Psoas muscle (tissue), 8 donors: ENCODE results near the gene FAM149B1. TPM values are rescaled to one million over a fixed set of nuclear protein-coding genes. Genes with fewer than 3 reads are reported as not detected.

Experiments
- ATAC-seq, 4 donors: fragments of 200-7000 bp; cut with Tn5 transposase; one replicate each; pipeline ENCODE4 v1.9.1; 2020; ENCODE audit warnings: moderate library complexity in 3 of 4, mild to moderate bottlenecking in 2 of 4
- DNase-seq, 2 donors: peaks; one replicate each; pipeline ENCODE4 v3.0.0-alpha.2; 2020
- H3K27ac ChIP-seq: fragments of 200-600 bp; one replicate; pipeline ENCODE4 v1.8.0; 2022
- H3K27me3 ChIP-seq, 3 donors: fragments of 200-600 bp in 1 of 3; one replicate each; pipeline versions ENCODE4 v1.6.1 to v1.8.0; 2013 to 2022; ENCODE audit warnings: low read length in 2 of 3, mild to moderate bottlenecking in 2 of 3, moderate library complexity in 1 of 3; ENCODE audit not compliant: insufficient read depth in 3 of 3
- H3K36me3 ChIP-seq, 2 donors: fragments of 200-600 bp in 1 of 2; one replicate each; pipeline versions ENCODE4 v1.6.1 to v1.8.0; 2013 to 2022; ENCODE audit warnings: low read depth in 1 of 2, mild to moderate bottlenecking in 1 of 2, moderate library complexity in 1 of 2; ENCODE audit not compliant: insufficient read depth in 1 of 2
- H3K4me1 ChIP-seq: fragments of 200-600 bp; one replicate; pipeline ENCODE4 v1.8.0; 2022
- H3K4me3 ChIP-seq: fragments of 200-600 bp; one replicate; pipeline ENCODE4 v1.8.0; 2022; ENCODE audit warnings: mild to moderate bottlenecking
- H3K9me3 ChIP-seq: fragments of 200-600 bp; one replicate; pipeline ENCODE4 v1.8.0; 2022
- WGBS, 3 donors: extraction: QIAGEN DNeasy Blood & Tissue Kit; methylation state at CpG; one replicate each; pipeline versions ENCODE4 v1.1.6 to v1.1.7; 2013; 5-methylcytosine and 5-hydroxymethylcytosine counted together
- intact Hi-C, 2 donors: fragments of 100-400 bp; cut with DNase I; formaldehyde crosslinking; loops; one replicate each; pipeline versions ENCODE4 v1.11.0 to v1.14.2; 2022
- polyA plus RNA-seq, 3 donors: library from polyadenylated mRNA; stranded (reverse); fragments of 200-250 nt; gene quantifications; one replicate each; pipeline ENCODE4 v1.2.3, GENCODE V29; 2013
- total RNA-seq, 4 donors: library from RNA; stranded (reverse); fragmentation: NEBNext Ultra II Directional in 2 of 4; extraction: Animal tissue kit (Norgen Biotek cat#: 25700) in 2 of 4; gene quantifications; one replicate each; pipeline versions ENCODE4 v1.2.1 to v1.2.4, GENCODE V29; 2021 to 2023
- TF ChIP-seq, protein P1 (sequence below): fragments of 200-600 bp; IDR thresholded peaks from one replicate; pipeline ENCODE4 v1.8.0; 2022; ENCODE audit warnings: antibody characterized with exemption
- donor health status: healthy with polysubstance abuse.
- donor health status: DM: no; HTN: no; CAD: no; lungs with moderate emphysema.
- donor health status: Bipolar disorder and iron deficiency.
- donor health status: healthy.
- donor health status: DM: yes; HTN: yes; CAD: no.
- donor health status: DM: no; HTN: no; CAD: no.
- donor health status: DM: no; HTN: no; CAD: no.
- donor health status: DM: yes; HTN: yes; CAD: no.

FAM149B1 gene
- total and polyA plus RNA-seq, 7 donors = 8.2 to 18.1 (median 10.8) TPM

DNA sequence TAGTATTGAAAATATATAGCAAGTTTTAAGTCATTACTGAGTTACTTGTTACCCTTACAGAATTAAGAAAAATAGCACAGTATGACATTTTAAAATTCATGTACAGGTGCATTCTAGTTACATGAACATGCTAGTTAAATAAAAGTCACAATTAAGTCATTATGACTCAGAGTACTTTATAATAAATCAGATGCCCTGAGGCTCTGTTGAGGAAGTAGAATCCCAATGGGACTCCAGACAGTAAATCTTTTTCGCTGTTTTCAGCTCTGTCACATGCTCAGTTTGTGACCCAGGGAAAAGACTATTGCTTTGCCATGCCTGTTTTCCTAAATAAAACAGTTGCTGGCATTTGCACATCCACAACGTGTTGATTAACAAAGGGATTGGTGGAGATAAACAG lies 36.6 kb upstream of the FAM149B1 start:
- Histone ChIP-seq H3K27ac (no peak overlapping the region), H3K9me3 (no peaks in the 10 kb centered on the region), H3K27me3 (no peaks in the 10 kb centered on the region), H3K4me1 (no peaks in the 10 kb centered on the region), H3K4me3 (no peak overlapping the region), H3K36me3 (peaks cover 7 to 100% of the 10 kb centered on the region in 2 donors)
- DNase-seq (no peak), ATAC-seq (peak in 1 of 4 donors; percentile 35)
- intact Hi-C loops = loop anchor here in 1 of 2 donors (10.0 kb wide), 1 partner anchor 254 kb away; no protein-coding TSS in a partner anchor
- TF ChIP-seq, protein P1, sequence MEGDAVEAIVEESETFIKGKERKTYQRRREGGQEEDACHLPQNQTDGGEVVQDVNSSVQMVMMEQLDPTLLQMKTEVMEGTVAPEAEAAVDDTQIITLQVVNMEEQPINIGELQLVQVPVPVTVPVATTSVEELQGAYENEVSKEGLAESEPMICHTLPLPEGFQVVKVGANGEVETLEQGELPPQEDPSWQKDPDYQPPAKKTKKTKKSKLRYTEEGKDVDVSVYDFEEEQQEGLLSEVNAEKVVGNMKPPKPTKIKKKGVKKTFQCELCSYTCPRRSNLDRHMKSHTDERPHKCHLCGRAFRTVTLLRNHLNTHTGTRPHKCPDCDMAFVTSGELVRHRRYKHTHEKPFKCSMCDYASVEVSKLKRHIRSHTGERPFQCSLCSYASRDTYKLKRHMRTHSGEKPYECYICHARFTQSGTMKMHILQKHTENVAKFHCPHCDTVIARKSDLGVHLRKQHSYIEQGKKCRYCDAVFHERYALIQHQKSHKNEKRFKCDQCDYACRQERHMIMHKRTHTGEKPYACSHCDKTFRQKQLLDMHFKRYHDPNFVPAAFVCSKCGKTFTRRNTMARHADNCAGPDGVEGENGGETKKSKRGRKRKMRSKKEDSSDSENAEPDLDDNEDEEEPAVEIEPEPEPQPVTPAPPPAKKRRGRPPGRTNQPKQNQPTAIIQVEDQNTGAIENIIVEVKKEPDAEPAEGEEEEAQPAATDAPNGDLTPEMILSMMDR = no peak
- 37 to 50% (median 43%) methylated on average over 2 of the region's 2 CpGs for WGBS, 3 donors

DNA sequence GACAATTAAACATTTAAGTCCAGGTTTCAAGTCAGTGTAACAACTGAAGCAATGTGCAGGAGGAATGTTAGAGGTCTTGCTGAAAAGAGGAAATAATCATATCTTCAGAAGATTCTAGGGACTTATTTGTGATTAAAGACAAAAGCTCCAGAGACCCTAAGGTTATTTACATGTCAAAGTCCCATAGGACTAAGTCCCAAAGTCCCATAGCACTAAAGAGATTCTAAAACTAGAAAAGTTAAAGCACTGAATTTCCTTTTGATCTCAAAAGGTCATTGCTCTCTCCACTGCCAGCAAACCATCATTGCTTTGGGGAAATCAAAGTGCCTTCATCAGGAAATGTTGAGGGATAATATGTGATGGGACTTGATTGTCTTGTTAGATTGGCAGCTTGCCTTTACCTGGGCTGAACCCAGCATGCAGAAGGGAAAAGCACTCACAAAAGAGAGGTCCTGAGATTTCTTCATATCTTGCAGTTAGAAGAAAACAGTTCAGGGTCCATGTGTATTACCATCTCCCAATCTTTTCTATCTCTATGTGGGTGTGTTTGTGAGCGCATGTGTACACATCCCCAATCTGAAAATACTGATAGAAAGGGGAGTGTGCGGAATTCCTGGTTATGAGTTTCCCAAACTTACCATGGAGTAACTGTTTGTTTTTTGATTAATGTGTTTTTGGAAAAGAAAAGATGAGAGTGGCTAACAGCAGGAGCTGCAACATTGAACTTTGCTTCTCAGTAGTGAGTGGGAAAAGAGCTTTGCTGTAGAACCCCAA lies 35.8 kb upstream of the FAM149B1 start:
- H3K9me3 ChIP-seq = no peaks in the 10 kb centered on the region
- no peak overlapping the region for H3K27ac ChIP-seq
- H3K4me1 ChIP-seq = no peaks in the 10 kb centered on the region
- 96 to 99% (median 98%) methylated on average over 2 of the region's 2 CpGs for WGBS, 3 donors
- DNase-seq (no peak), ATAC-seq (no peak)
- TF ChIP-seq, protein P1 = no peak
- no peak overlapping the region for H3K4me3 ChIP-seq
- intact Hi-C loops = loop anchor here in 1 of 2 donors (10.0 kb wide), 1 partner anchor 253 kb away; no protein-coding TSS in a partner anchor
- H3K27me3 ChIP-seq = no peaks in the 10 kb centered on the region
- peaks cover 7 to 100% of the 10 kb centered on the region in 2 donors for H3K36me3 ChIP-seq

DNA sequence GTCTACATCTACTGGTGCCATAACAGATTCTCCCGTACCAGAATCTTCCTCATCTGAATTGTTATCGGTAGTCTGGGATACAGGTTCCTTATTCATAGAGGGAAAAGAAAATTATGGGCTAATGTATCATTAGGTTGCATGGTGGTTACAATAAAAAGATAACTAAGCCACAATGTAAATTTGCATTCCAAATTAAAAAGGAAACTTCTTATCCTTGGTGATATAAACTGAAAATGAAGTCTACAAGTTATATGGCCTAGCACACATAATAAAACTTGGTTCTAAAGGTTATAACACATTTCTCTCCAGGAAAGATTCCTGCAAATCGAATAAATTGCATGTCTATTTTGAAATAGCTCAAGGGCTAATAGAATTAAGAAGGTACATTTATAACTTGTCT lies 33.2 kb upstream of the FAM149B1 start:
- DNase-seq (no peak), ATAC-seq (no peak)
- 89 to 93% (median 93%) methylated on average over 3 of the region's 3 CpGs for WGBS, 3 donors
- Histone ChIP-seq H3K27ac (no peak overlapping the region), H3K9me3 (no peaks in the 10 kb centered on the region), H3K4me1 (no peaks in the 10 kb centered on the region), H3K27me3 (no peaks in the 10 kb centered on the region), H3K36me3 (peaks cover 7 to 100% of the 10 kb centered on the region in 2 donors), H3K4me3 (no peak overlapping the region)
- intact Hi-C loops = loop anchor here in 1 of 2 donors (10.0 kb wide), 1 partner anchor 250 kb away; no protein-coding TSS in a partner anchor
- TF ChIP-seq, protein P1 = no peak

DNA sequence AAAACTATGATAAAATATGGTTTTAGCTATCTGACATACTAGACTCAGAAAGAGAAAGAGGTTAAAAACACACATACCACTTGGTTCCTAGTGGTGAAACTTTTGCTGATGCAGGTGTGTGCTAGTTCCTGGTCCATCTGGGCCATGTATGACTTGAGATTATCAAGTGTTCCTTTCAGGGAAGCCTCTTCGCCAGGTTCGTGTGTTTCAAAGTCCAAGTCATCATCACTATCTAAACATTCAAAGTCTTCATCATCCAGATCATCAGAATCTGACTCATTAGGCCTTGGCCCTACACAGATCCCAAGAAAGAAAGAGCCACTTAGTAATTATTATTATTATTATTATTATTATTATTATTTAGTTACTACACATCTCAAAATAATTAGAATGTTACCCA lies 31.3 kb upstream of the FAM149B1 start:
- Histone ChIP-seq H3K4me3 (no peak overlapping the region), H3K27me3 (no peaks in the 10 kb centered on the region), H3K9me3 (no peaks in the 10 kb centered on the region), H3K36me3 (peaks cover 7 to 100% of the 10 kb centered on the region in 2 donors), H3K27ac (no peak overlapping the region), H3K4me1 (no peaks in the 10 kb centered on the region)
- intact Hi-C loops = loop anchor here in 1 of 2 donors (10.0 kb wide), 1 partner anchor 248 kb away; no protein-coding TSS in a partner anchor
- ATAC-seq = no peak
- DNase-seq = no peak
- TF ChIP-seq, protein P1 = no peak
- WGBS, 3 donors = 87 to 94% (median 91%) methylated on average over 2 of the region's 2 CpGs
